ENCODE measurements around the gene MRPL48.

DNA sequence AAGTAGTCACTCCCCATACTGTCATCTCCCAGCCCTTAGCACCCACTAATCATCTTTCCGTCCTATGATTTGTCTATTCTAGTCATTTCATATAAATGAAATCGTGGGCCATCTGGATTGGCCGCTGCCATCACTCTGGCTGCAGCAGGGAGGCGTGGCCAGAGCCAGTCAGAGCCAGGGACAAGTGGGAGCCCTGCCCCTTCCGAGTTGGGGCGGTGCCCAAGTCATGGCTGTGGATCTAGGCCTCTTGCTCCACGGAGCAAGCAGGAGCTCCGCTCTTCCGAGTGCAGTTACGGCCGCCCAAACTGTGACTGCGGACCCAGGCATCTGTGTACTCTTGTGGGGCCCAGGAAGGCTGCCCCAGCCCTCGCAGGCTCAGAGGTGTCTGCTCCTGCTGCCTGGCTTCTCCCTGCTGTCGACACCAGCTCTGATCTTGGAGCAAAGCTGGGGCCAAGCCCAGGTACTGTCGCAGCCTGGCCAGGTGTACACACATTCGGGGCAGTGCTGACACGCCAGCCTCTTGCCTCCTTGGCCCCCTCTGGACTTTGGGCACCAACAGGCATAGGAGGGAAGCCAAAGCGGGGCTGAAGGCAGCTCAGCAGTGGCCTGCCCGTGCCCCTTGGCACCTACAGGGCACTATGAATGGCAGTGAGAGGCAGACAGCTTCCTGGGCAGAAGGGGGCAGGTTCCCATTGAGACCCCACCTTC is 8.4 kb downstream of the MRPL48 start:
- TF ChIP-seq CTCF (IDR thresholded peaks at IDR 0.05) (no peak), POLR2A (IDR thresholded peaks at IDR 0.05) (no peak), POLR2AphosphoS5 (IDR thresholded peaks at IDR 0.05) (no peak)
